NT2/D1 (cell line): ENCODE measurements around the gene GNB5.

Experiments used
- SUZ12 ChIP-seq: IDR thresholded peaks from 2 replicates; pipeline ENCODE4 v1.6.1; 2011; ENCODE audit not compliant: insufficient read length, insufficient read depth; ENCODE audit errors: extremely low read depth
- ZNF274 ChIP-seq: IDR thresholded peaks from 2 replicates; pipeline ENCODE4 v1.6.1; 2011; ENCODE audit warnings: mild to moderate bottlenecking, low read depth, low read length

DNA sequence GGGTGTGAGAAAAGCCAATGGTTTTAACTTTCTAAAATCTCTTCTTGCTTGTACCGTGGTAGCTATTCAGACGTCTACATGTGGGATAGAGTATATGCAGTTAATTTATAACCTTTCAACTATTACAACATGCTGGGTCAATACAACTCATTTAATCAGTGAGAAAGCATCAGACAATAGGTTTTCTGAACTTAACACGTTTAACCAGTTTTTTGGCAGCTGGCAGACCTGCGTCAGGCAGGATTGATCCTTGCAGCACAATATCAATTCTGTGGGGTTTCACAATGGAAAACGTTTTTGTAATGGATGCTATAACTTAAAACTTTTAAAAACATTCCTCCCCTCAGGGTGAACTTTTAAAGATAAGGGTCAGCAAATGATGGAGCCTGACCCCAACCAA, 6.5 kb downstream of the GNB5 start:
- TF ChIP-seq SUZ12 (no peak), ZNF274 (no peak)
